HepG2 (cell line): ENCODE data around the gene TAF4B. TPM values are rescaled to one million over a fixed set of nuclear protein-coding genes. Genes with fewer than 3 reads are reported as not detected.

Source experiments
- ATAC-seq: fragments of 200-7000 bp; cut with Tn5 transposase; 3 replicates; pipeline ENCODE4 v1.9.1; 2020; ENCODE audit warnings: mild to moderate bottlenecking, moderate library complexity
- BruUV-seq: library from RNA; stranded (reverse); fragments of 400-500 nt; replicated peaks from 2 replicates; lab custom pipeline; 2021; lab: Mats Ljungman, UMichigan
- CTCF ChIA-PET: fragments of 300-600 bp; formaldehyde crosslinking; extraction: SDS; loops from one replicate; lab custom pipeline; 2021; ENCODE audit warnings: low total read pairs, inconsistent platforms, low intra/inter-chr PET ratio; lab: Yijun Ruan, JAX
- POLR2A ChIA-PET: fragments of 350-600 bp; sonication (Branson Sonifier 250); formaldehyde crosslinking; loops from one replicate; lab custom pipeline; 2020; ENCODE audit warnings: antibody characterized with exemption, inconsistent platforms; lab: Yijun Ruan, JAX
- DNase-seq: peaks from one replicate; pipeline ENCODE4 v3.0.0-alpha.2; 2015; ENCODE audit warnings: low spot score
- FAIRE-seq: peaks from 3 replicates; lab custom pipeline; 2011; peaks lifted over from hg19 to GRCh38; lab: Jason Lieb, UNC
- H2AFZ ChIP-seq: one replicate; pipeline ENCODE4 v1.6.1; 2011; ENCODE audit warnings: low read length, inconsistent platforms
- H3K27ac ChIP-seq: fragments of 300-600 bp; 3 replicates; pipeline ENCODE4 v1.8.0; 2011; ENCODE audit warnings: mixed run types, mild to moderate bottlenecking, mixed read lengths, low read length, inconsistent platforms; ENCODE audit not compliant: insufficient read depth; ENCODE audit errors: extremely low read length
- H3K27me3 ChIP-seq, 2 experiments: fragments of 200-600 bp in 1 of 2; 2 replicates in 1 of 2; 3 replicates in 1 of 2; pipeline versions ENCODE4 v1.6.0 to v1.8.0; 2011; ENCODE audit warnings: low read length in 2 of 2, mild to moderate bottlenecking in 2 of 2, moderate library complexity in 2 of 2, inconsistent platforms in 1 of 2; ENCODE audit not compliant: insufficient read depth in 2 of 2, control insufficient read depth in 1 of 2
- H3K36me3 ChIP-seq, 2 experiments: fragments of 200-600 bp in 1 of 2; replicated peaks in 1 of 2; 2 replicates in 1 of 2; 3 replicates in 1 of 2; pipeline versions ENCODE4 v1.5.1 to v1.8.0; 2011; ENCODE audit warnings: low read length in 2 of 2, inconsistent platforms in 1 of 2; ENCODE audit not compliant: insufficient read depth in 2 of 2, control insufficient read depth in 1 of 2
- H3K4me1 ChIP-seq: 2 replicates; pipeline ENCODE4 v1.5.1; 2012; ENCODE audit warnings: low read length, inconsistent platforms; ENCODE audit not compliant: insufficient read depth
- H3K4me2 ChIP-seq: 2 replicates; pipeline ENCODE4 v1.6.0; 2011; ENCODE audit warnings: low read depth, low read length, inconsistent platforms
- H3K4me3 ChIP-seq, 3 experiments: fragments of 200-600 bp in 1 of 3; sonication (generic), shearing (Covaris generic) in 1 of 3; replicated peaks in 1 of 3; 2 replicates each; pipeline ENCODE4 v1.5.1; 2011 to 2016; ENCODE audit warnings: low read length in 3 of 3, inconsistent platforms in 2 of 3, low read depth in 2 of 3, mild to moderate bottlenecking in 2 of 3, control low read depth in 1 of 3, mixed read lengths in 1 of 3; ENCODE audit not compliant: insufficient read depth in 1 of 3
- H3K79me2 ChIP-seq: one replicate; pipeline ENCODE4 v1.6.1; 2011; ENCODE audit warnings: low read length, inconsistent platforms; ENCODE audit not compliant: insufficient read depth
- H3K9ac ChIP-seq: 2 replicates; pipeline ENCODE4 v1.6.0; 2011; ENCODE audit warnings: mild to moderate bottlenecking, low read depth, low read length, inconsistent platforms; ENCODE audit not compliant: insufficient read depth
- H3K9me3 ChIP-seq: 2 replicates; pipeline ENCODE4 v1.5.1; 2012; ENCODE audit warnings: mild to moderate bottlenecking, low read length
- H4K20me1 ChIP-seq: 2 replicates; pipeline ENCODE4 v1.6.0; 2011; ENCODE audit warnings: inconsistent platforms, mild to moderate bottlenecking, low read length, moderate library complexity; ENCODE audit not compliant: insufficient read depth
- ARID5B ChIP-seq: IDR thresholded peaks from 2 replicates; pipeline ENCODE4 v1.4.0; 2020; ENCODE audit warnings: mild to moderate bottlenecking, missing genetic modification reagents
- ARNT2 ChIP-seq: sonication (generic); formaldehyde crosslinking; IDR thresholded peaks from 2 replicates; pipeline ENCODE4 v1.8.0; 2022; ENCODE audit warnings: mild to moderate bottlenecking, low read depth, missing genetic modification reagents, moderate library complexity
- ETV6 ChIP-seq: sonication (generic); formaldehyde crosslinking; conservative IDR thresholded peaks from 2 replicates; pipeline ENCODE4 v1.4.0; 2020; ENCODE audit warnings: missing genetic modification reagents
- FOXP4 ChIP-seq: sonication (generic); formaldehyde crosslinking; IDR thresholded peaks from 2 replicates; pipeline ENCODE4 v1.4.0; 2020; ENCODE audit warnings: missing genetic modification reagents
- KAT7 ChIP-seq: IDR thresholded peaks from 2 replicates; pipeline ENCODE4 v1.6.1; 2018; ENCODE audit warnings: borderline replicate concordance, missing compliant biosample characterization
- TCF7 ChIP-seq: sonication (generic); IDR thresholded peaks from 2 replicates; pipeline ENCODE4 v1.6.1; 2016; ENCODE audit warnings: antibody characterized with exemption, low read depth
- XRCC5 ChIP-seq: fragments of 200-400 bp; formaldehyde crosslinking; optimal IDR thresholded peaks from 2 replicates; pipeline ENCODE3; 2017; ENCODE audit warnings: mild to moderate bottlenecking, low read length
- ZKSCAN5 ChIP-seq: sonication (generic); formaldehyde crosslinking; IDR thresholded peaks from 2 replicates; pipeline ENCODE4 v1.5.1; 2020; ENCODE audit warnings: mild to moderate bottlenecking, missing genetic modification reagents
- WGBS: methylation state at CpG from one replicate; pipeline ENCODE4 v1.1.6; 2017; ENCODE audit warnings: low lambda C conversion rate; 5-methylcytosine and 5-hydroxymethylcytosine counted together
- in situ Hi-C: cut with HindIII; loops from 2 replicates; pipeline ENCODE4 v1.10.0; 2017; ENCODE audit warnings: low pct_unique_long_range_greater_than_20kb; ENCODE audit not compliant: extremely low pct_ligation_motif_present
- intact Hi-C: fragments of 100-400 bp; cut with micrococcal nuclease; formaldehyde crosslinking; loops from one replicate; pipeline ENCODE4 v1.10.0; 2022; ENCODE audit not compliant: unreplicated experiment
- polyA plus RNA-seq, 8 experiments: library from polyadenylated mRNA; depleted of rRNA in 3 of 8; stranded (reverse) in 7 of 8; unstranded in 1 of 8; fragments of >200 nt; fragmentation: Illumina TruSeq in 4 of 8; extraction: Trizol in 4 of 8; gene quantifications; 2 replicates each; pipeline versions ENCODE4 v1.2.1 to v1.2.3, GENCODE V29; 2011 to 2016; ENCODE audit warnings: low read depth in 4 of 8, missing spikeins in 1 of 8, mixed read lengths in 1 of 8; ENCODE audit not compliant: insufficient read depth in 1 of 8
- total RNA-seq, 5 experiments: library from RNA; depleted of rRNA; stranded (reverse); fragments of >200 nt; fragmentation: Illumina TruSeq; extraction: Trizol; gene quantifications; 2 replicates each; pipeline ENCODE4 v1.2.3, GENCODE V29; 2016; ENCODE audit warnings: low read depth in 1 of 5

Gene TAF4B
- total and polyA plus RNA-seq, 2 of the 13 experiments (the other 11 are each of a cell fraction or from before 2014, with no cell fraction given) = 2.2 to 3.8 TPM

- ATAC-seq (peak; percentile 42; the same call in 2 of the 3 replicates), DNase-seq (peak; percentile 5), FAIRE-seq (no peak)
- H3K79me2 ChIP-seq = no peaks in the 10 kb centered on the region
- no peak overlapping the region for H3K27ac ChIP-seq
- CTCF ChIA-PET = no interaction called here
- peaks cover 5% of the 10 kb centered on the region; the same call in 1 of the 2 replicates for H3K4me1 ChIP-seq
- H2AFZ ChIP-seq = no peak overlapping the region
- no peaks in the 10 kb centered on the region for H3K27me3 ChIP-seq
- H3K4me2 ChIP-seq = no peak overlapping the region
- intact Hi-C loops = no loop called here
- no peak overlapping the region for H3K4me3 ChIP-seq
- no peak overlapping the region for H3K9ac ChIP-seq
- BruUV-seq = no TSS peak
- no peaks in the 10 kb centered on the region for H3K36me3 ChIP-seq
- WGBS = 0% methylated on average over 2 of the region's 2 CpGs
- in situ Hi-C loops = no loop called here
- H4K20me1 ChIP-seq = no peaks in the 10 kb centered on the region
- POLR2A ChIA-PET = no interaction called here
- no peaks in the 10 kb centered on the region for H3K9me3 ChIP-seq
- TF ChIP-seq FOXP4 (CRISPR knock-in tag) (no peak), ARID5B (CRISPR knock-in tag) (no peak), TCF7 (no peak), ZKSCAN5 (CRISPR knock-in tag) (no peak), XRCC5 (no peak), ARNT2 (CRISPR knock-in tag) (no peak), ETV6 (CRISPR knock-in tag) (no peak), KAT7 (CRISPR knock-in tag) (no peak)
Observed at GRCh38 chr18:26185267-26185666, 41.0 kb upstream of the TAF4B start.
